HEK293 (cell line): ENCODE measurements around the gene CRTC2.

Experiments
- FEZF1 ChIP-seq: fragments of 450-650 bp; formaldehyde crosslinking; IDR thresholded peaks from 2 replicates; pipeline ENCODE4 v1.5.1; 2016; ENCODE audit warnings: missing biosample characterization, missing genetic modification characterization
- GLIS2 ChIP-seq: fragments of 450-650 bp; formaldehyde crosslinking; IDR thresholded peaks from 2 replicates; pipeline ENCODE4 v1.5.1; 2016; ENCODE audit warnings: missing biosample characterization, missing genetic modification characterization
- MYNN ChIP-seq: fragments of 450-650 bp; formaldehyde crosslinking; IDR thresholded peaks from 2 replicates; pipeline ENCODE4 v1.5.1; 2016; ENCODE audit warnings: missing biosample characterization, missing genetic modification characterization, borderline replicate concordance
- PRDM1 ChIP-seq: fragments of 450-650 bp; formaldehyde crosslinking; IDR thresholded peaks from 2 replicates; pipeline ENCODE4; 2016; ENCODE audit warnings: missing biosample characterization, missing genetic modification characterization
- PRDM2 ChIP-seq: fragments of 450-650 bp; formaldehyde crosslinking; IDR thresholded peaks from 2 replicates; pipeline ENCODE4 v1.5.1; 2016; ENCODE audit warnings: missing biosample characterization, missing genetic modification characterization, borderline replicate concordance
- TSHZ1 ChIP-seq: fragments of 450-650 bp; formaldehyde crosslinking; IDR thresholded peaks from 2 replicates; pipeline ENCODE4 v1.5.1; 2016; ENCODE audit warnings: missing biosample characterization, missing genetic modification characterization, borderline replicate concordance
- ZFP69B ChIP-seq: fragments of 450-650 bp; formaldehyde crosslinking; IDR thresholded peaks from 2 replicates; pipeline ENCODE4 v1.5.1; 2016; ENCODE audit warnings: missing biosample characterization, missing genetic modification characterization
- ZNF157 ChIP-seq: fragments of 450-650 bp; formaldehyde crosslinking; IDR thresholded peaks from 2 replicates; pipeline ENCODE4 v1.5.1; 2016; ENCODE audit warnings: missing biosample characterization, missing genetic modification characterization
- ZNF174 ChIP-seq: fragments of 450-650 bp; formaldehyde crosslinking; IDR thresholded peaks from 2 replicates; pipeline ENCODE4 v1.5.0; 2017; ENCODE audit warnings: missing biosample characterization, mild to moderate bottlenecking, missing genetic modification characterization
- ZNF184 ChIP-seq: fragments of 450-650 bp; IDR thresholded peaks from 2 replicates; pipeline ENCODE4 v1.5.1; 2018; ENCODE audit warnings: missing biosample characterization, mild to moderate bottlenecking, missing genetic modification characterization
- ZNF211 ChIP-seq: fragments of 450-650 bp; formaldehyde crosslinking; IDR thresholded peaks from 2 replicates; pipeline ENCODE4 v1.5.1; 2016; ENCODE audit warnings: low read depth, missing biosample characterization, missing genetic modification characterization
- ZNF324 ChIP-seq: fragments of 450-650 bp; formaldehyde crosslinking; IDR thresholded peaks from 2 replicates; pipeline ENCODE4 v1.5.1; 2016; ENCODE audit warnings: missing biosample characterization, missing genetic modification characterization
- ZNF341 ChIP-seq: fragments of 450-650 bp; formaldehyde crosslinking; IDR thresholded peaks from 2 replicates; pipeline ENCODE4; 2016; ENCODE audit warnings: low read depth, missing biosample characterization, missing genetic modification characterization
- ZNF391 ChIP-seq: fragments of 450-650 bp; formaldehyde crosslinking; IDR thresholded peaks from 2 replicates; pipeline ENCODE4 v1.5.1; 2016; ENCODE audit warnings: low read depth, missing biosample characterization, missing genetic modification characterization, borderline replicate concordance
- ZNF426 ChIP-seq: fragments of 450-650 bp; formaldehyde crosslinking; IDR thresholded peaks from 2 replicates; pipeline ENCODE4 v1.5.1; 2017; ENCODE audit warnings: missing biosample characterization, missing genetic modification characterization, mild to moderate bottlenecking, inconsistent platforms, moderate library complexity
- ZNF544 ChIP-seq: fragments of 450-650 bp; formaldehyde crosslinking; IDR thresholded peaks from 2 replicates; pipeline ENCODE4 v1.5.0; 2017; ENCODE audit warnings: missing biosample characterization, missing genetic modification characterization
- ZNF549 ChIP-seq: fragments of 450-650 bp; IDR thresholded peaks from 2 replicates; pipeline ENCODE4 v1.5.1; 2018; ENCODE audit warnings: missing biosample characterization, missing genetic modification characterization, mild to moderate bottlenecking, inconsistent platforms, moderate library complexity
- ZNF629 ChIP-seq: fragments of 450-650 bp; formaldehyde crosslinking; IDR thresholded peaks from 2 replicates; pipeline ENCODE4 v1.5.1; 2017; ENCODE audit warnings: missing biosample characterization, missing genetic modification characterization
- ZNF76 ChIP-seq: fragments of 450-650 bp; formaldehyde crosslinking; IDR thresholded peaks from 2 replicates; pipeline ENCODE4; 2016; ENCODE audit warnings: low read depth, missing biosample characterization, missing genetic modification characterization, borderline replicate concordance
- ZSCAN4 ChIP-seq: fragments of 450-650 bp; formaldehyde crosslinking; IDR thresholded peaks from 2 replicates; pipeline ENCODE4 v1.5.1; 2017; ENCODE audit warnings: missing biosample characterization, missing genetic modification characterization
- TF ChIP-seq, protein P1 (sequence below): fragments of 450-650 bp; formaldehyde crosslinking; conservative IDR thresholded peaks from 2 replicates; pipeline ENCODE4 v1.5.1; 2016; ENCODE audit warnings: low read depth, missing biosample characterization, missing genetic modification characterization
- TF ChIP-seq, protein P2 (sequence below): fragments of 450-650 bp; IDR thresholded peaks from 2 replicates; pipeline ENCODE4 v1.5.1; 2018; ENCODE audit warnings: missing biosample characterization, mild to moderate bottlenecking, missing genetic modification characterization

Gene CRTC2

GRCh38 chr1:153977250-153978240 lies 19.1 kb upstream of the CRTC2 start, which contains the start of gene JTB (continued):
- TF ChIP-seq, protein P1, sequence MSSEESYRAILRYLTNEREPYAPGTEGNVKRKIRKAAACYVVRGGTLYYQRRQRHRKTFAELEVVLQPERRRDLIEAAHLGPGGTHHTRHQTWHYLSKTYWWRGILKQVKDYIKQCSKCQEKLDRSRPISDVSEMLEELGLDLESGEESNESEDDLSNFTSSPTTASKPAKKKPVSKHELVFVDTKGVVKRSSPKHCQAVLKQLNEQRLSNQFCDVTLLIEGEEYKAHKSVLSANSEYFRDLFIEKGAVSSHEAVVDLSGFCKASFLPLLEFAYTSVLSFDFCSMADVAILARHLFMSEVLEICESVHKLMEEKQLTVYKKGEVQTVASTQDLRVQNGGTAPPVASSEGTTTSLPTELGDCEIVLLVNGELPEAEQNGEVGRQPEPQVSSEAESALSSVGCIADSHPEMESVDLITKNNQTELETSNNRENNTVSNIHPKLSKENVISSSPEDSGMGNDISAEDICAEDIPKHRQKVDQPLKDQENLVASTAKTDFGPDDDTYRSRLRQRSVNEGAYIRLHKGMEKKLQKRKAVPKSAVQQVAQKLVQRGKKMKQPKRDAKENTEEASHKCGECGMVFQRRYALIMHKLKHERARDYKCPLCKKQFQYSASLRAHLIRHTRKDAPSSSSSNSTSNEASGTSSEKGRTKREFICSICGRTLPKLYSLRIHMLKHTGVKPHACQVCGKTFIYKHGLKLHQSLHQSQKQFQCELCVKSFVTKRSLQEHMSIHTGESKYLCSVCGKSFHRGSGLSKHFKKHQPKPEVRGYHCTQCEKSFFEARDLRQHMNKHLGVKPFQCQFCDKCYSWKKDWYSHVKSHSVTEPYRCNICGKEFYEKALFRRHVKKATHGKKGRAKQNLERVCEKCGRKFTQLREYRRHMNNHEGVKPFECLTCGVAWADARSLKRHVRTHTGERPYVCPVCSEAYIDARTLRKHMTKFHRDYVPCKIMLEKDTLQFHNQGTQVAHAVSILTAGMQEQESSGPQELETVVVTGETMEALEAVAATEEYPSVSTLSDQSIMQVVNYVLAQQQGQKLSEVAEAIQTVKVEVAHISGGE (tag by site-specific recombination), result peak; percentile 36
- TF ChIP-seq PRDM1 (tag by site-specific recombination), result peak; percentile 93; the same call in 1 of the 2 replicates
- TF ChIP-seq FEZF1 (tag by site-specific recombination), result no peak
- TF ChIP-seq PRDM2, result no peak; the same call in 1 of the 2 replicates
- TF ChIP-seq ZNF184 (tag by site-specific recombination), result no peak
- TF ChIP-seq, protein P2, sequence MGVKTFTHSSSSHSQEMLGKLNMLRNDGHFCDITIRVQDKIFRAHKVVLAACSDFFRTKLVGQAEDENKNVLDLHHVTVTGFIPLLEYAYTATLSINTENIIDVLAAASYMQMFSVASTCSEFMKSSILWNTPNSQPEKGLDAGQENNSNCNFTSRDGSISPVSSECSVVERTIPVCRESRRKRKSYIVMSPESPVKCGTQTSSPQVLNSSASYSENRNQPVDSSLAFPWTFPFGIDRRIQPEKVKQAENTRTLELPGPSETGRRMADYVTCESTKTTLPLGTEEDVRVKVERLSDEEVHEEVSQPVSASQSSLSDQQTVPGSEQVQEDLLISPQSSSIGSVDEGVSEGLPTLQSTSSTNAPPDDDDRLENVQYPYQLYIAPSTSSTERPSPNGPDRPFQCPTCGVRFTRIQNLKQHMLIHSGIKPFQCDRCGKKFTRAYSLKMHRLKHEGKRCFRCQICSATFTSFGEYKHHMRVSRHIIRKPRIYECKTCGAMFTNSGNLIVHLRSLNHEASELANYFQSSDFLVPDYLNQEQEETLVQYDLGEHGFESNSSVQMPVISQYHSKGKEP (tag by site-specific recombination), result no peak
- TF ChIP-seq TSHZ1 (tag by site-specific recombination), result no peak
- TF ChIP-seq ZNF544, result no peak
- 0 out of 2 replicates have a peak, but pooled peaks have one; percentile 12 for TF ChIP-seq ZFP69B (tag by site-specific recombination)
- TF ChIP-seq ZNF391, result no peak
- no peak for TF ChIP-seq ZNF174 (tag by site-specific recombination)
- TF ChIP-seq ZSCAN4, result no peak
- no peak for TF ChIP-seq MYNN (tag by site-specific recombination)
- peak; percentile 61 for TF ChIP-seq ZNF341 (tag by site-specific recombination)
- TF ChIP-seq ZNF549, result no peak
- TF ChIP-seq ZNF211, result no peak
- no peak for TF ChIP-seq ZNF426 (tag by site-specific recombination)
- no peak for TF ChIP-seq ZNF324 (tag by site-specific recombination)
- peak; percentile 51; the same call in 1 of the 2 replicates for TF ChIP-seq ZNF629 (tag by site-specific recombination)
- TF ChIP-seq GLIS2 (tag by site-specific recombination), result no peak; the same call in 1 of the 2 replicates
- no peak for TF ChIP-seq ZNF157 (tag by site-specific recombination)
- TF ChIP-seq ZNF76 (tag by site-specific recombination), result peak; percentile 98
